Heart left ventricle (tissue), 16 donors: ENCODE data around the gene CLSTN2. TPM values are rescaled to one million over a fixed set of nuclear protein-coding genes. Genes with fewer than 3 reads are reported as not detected.

ENCODE experiments used
- ATAC-seq, 4 donors: fragments of 200-7000 bp; cut with Tn5 transposase; one replicate each; pipeline ENCODE4 v1.9.1; 2020 to 2022; ENCODE audit warnings: moderate library complexity in 4 of 4, mild to moderate bottlenecking in 3 of 4, moderate number of reproducible peaks in 1 of 4
- DNase-seq, 5 donors: peaks; one replicate each; pipeline ENCODE4 v3.0.0-alpha.2; 2020
- H3K27ac ChIP-seq, 12 donors: fragments of 200-600 bp; sonication (generic) in 4 of 12; one replicate each; pipeline versions ENCODE4 v1.5.0 to v1.8.0; 2016 to 2022; ENCODE audit warnings: mild to moderate bottlenecking in 2 of 12
- H3K27me3 ChIP-seq, 9 donors: fragments of 200-600 bp; sonication (generic) in 2 of 9; one replicate each; pipeline versions ENCODE4 v1.5.1 to v1.8.0; 2016 to 2022; ENCODE audit warnings: mild to moderate bottlenecking in 3 of 9
- H3K36me3 ChIP-seq, 9 donors: fragments of 200-600 bp; sonication (generic) in 2 of 9; one replicate each; pipeline versions ENCODE4 v1.5.0 to v1.8.0; 2018 to 2022; ENCODE audit warnings: mild to moderate bottlenecking in 2 of 9
- H3K4me1 ChIP-seq, 12 donors: fragments of 200-600 bp; sonication (generic) in 4 of 12; one replicate each; pipeline versions ENCODE4 v1.5.0 to v1.8.0; 2016 to 2022; ENCODE audit warnings: mild to moderate bottlenecking in 3 of 12
- H3K4me3 ChIP-seq, 12 donors: fragments of 200-600 bp; sonication (generic) in 4 of 12; one replicate each; pipeline versions ENCODE4 v1.5.0 to v1.8.0; 2017 to 2022; ENCODE audit warnings: mild to moderate bottlenecking in 9 of 12, moderate library complexity in 4 of 12
- H3K9me3 ChIP-seq, 12 donors: fragments of 200-600 bp; sonication (generic) in 4 of 12; one replicate each; pipeline versions ENCODE4 v1.5.0 to v1.8.0; 2016 to 2022; ENCODE audit warnings: mild to moderate bottlenecking in 1 of 12
- POLR2A ChIP-seq, 2 donors: fragments of 450-650 bp; IDR thresholded peaks; one replicate each; pipeline ENCODE4 v1.6.1; 2017; ENCODE audit warnings: antibody characterized with exemption in 2 of 2, mild to moderate bottlenecking in 2 of 2, moderate library complexity in 2 of 2
- WGBS, 4 donors: extraction: QIAGEN DNeasy Blood & Tissue Kit in 2 of 4; methylation state at CpG; one replicate each; pipeline versions ENCODE4 v1.1.5 to v1.1.7; 2013 to 2018; 5-methylcytosine and 5-hydroxymethylcytosine counted together
- intact Hi-C, 10 donors: fragments of 100-400 bp; cut with DNase I; formaldehyde crosslinking; loops; one replicate each; pipeline versions ENCODE4 v1.11.1 to v1.14.2; 2022
- polyA plus RNA-seq, 2 donors: library from polyadenylated mRNA; stranded (reverse); fragments of 200-250 nt; gene quantifications; one replicate each; pipeline ENCODE4 v1.2.3, GENCODE V29; 2013
- total RNA-seq, 9 donors: library from RNA; depleted of rRNA in 2 of 9; stranded (reverse); fragments of >200 nt in 2 of 9; fragmentation: NEBNext Ultra II Directional in 3 of 9; extraction: Animal tissue kit (Norgen Biotek cat#: 25700) in 3 of 9; gene quantifications; one replicate each; pipeline versions ENCODE4 v1.1.0 to v1.2.4, GENCODE V29; 2016 to 2023
- TF ChIP-seq, protein P1 (sequence below), 12 donors: fragments of 200-600 bp; sonication (generic) in 4 of 12; IDR thresholded peaks; one replicate each; pipeline versions ENCODE4 v1.5.0 to v1.8.0; 2018 to 2022; ENCODE audit warnings: antibody characterized with exemption in 12 of 12, mild to moderate bottlenecking in 5 of 12
- donor health status: ischemic (EF 13 %, LVEDD 7.1; RV severe dilation, severe dysfunction).
- donor health status: healthy with polysubstance abuse.
- donor health status: DM: no; HTN: yes; CAD: no.
- donor health status: DM: no; HTN: no; CAD: no.
- donor health status: ischemic (EF 25% LVEDD 6.9; RV normal size, moderate dysfunction).
- donor health status: ischemic (EF 25% LVEDD 5.7; RV mildly dilated, moderate dysfunction).
- donor health status: healthy.
- donor health status: DM: yes; HTN: yes; CAD: no.
- donor health status: ischemic (EF 35%, LVEDD 5.7; RV mildly dilated, moderate dysfunction).
- donor health status: nonischemic (EF 11% LVEDD 7.7; RV severe dilation, severe dysfunction).
- donor health status: DM: yes; HTN: yes; CAD: no.
- donor health status: PGD.
- donor health status: ischemic (EF 29% LVEDD 5.4; RV normal size, mild dysfunction).
- donor health status: nonischemic (EF 23%, LVEDD 6.1; RV moderate dilation, normal function).

The CLSTN2 gene
- total and polyA plus RNA-seq, 11 donors: 0.69 to 7.6 (median 3.9) TPM

DNA sequence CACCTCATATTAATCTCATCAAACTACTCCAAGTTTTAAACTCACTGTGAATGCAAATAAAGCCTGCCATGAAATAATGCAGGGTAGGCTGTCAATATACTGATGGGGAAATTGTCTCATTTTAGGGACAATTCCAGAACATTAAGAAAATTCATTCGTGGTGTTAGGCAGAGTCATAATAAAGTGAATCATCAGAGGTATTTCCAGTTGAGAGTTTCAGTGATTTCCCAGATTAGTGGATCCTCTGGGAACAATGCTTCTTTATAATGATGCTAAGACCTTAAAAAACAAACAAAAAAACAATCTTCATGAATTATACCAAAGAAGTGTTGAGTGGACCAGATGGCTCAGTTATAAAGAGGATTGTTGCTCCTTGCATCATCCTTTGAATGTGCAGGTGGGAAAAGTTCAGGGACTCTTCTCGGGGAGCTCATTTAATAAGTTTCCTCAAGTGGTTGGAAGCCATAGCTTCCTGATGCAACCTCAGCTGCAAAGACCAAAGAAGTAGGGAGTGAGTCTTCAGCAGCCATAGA lies 381.9 kb downstream of the CLSTN2 start:
- intact Hi-C loops: no loop called here
- no peak for DNase-seq

DNA sequence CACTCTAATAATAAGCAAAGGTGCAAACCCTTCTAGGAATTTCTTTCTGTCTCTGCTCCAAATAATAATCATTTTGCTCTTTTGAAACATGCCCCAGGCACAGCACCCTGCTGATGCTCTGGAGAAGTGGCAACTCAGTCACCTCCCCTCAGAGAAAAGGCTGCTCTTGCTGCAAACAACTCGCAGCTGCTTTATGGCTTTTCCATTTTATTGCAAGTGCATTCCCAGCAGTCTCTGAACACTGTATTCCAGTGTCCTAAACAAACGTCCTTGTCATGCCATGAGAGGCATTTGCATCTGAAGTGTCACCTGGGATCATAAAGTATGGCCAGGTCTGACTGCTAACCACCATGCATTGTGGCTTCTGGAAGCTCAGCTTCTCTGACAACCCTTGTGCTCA lies 384.8 kb downstream of the CLSTN2 start:
- 49 to 59% (median 53%) methylated on average over 2 of the region's 2 CpGs for WGBS, 4 donors
- Histone ChIP-seq H3K27me3 (peaks cover 0 to 4% (median 0%) of the 10 kb centered on the region in 9 donors), H3K4me3 (no peak overlapping the region), H3K4me1 (no peaks in the 10 kb centered on the region), H3K36me3 (no peaks in the 10 kb centered on the region), H3K9me3 (no peaks in the 10 kb centered on the region), H3K27ac (no peak overlapping the region)
- intact Hi-C loops: loop anchor here in 1 of 10 donors (10.0 kb wide), 1 partner anchor 65 kb away; no protein-coding TSS in a partner anchor
- no peak for DNase-seq
- ATAC-seq: no peak
- TF ChIP-seq, protein P1, sequence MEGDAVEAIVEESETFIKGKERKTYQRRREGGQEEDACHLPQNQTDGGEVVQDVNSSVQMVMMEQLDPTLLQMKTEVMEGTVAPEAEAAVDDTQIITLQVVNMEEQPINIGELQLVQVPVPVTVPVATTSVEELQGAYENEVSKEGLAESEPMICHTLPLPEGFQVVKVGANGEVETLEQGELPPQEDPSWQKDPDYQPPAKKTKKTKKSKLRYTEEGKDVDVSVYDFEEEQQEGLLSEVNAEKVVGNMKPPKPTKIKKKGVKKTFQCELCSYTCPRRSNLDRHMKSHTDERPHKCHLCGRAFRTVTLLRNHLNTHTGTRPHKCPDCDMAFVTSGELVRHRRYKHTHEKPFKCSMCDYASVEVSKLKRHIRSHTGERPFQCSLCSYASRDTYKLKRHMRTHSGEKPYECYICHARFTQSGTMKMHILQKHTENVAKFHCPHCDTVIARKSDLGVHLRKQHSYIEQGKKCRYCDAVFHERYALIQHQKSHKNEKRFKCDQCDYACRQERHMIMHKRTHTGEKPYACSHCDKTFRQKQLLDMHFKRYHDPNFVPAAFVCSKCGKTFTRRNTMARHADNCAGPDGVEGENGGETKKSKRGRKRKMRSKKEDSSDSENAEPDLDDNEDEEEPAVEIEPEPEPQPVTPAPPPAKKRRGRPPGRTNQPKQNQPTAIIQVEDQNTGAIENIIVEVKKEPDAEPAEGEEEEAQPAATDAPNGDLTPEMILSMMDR (IDR thresholded peaks at IDR 0.05): no peak
- no peak for TF ChIP-seq POLR2A (IDR thresholded peaks at IDR 0.05)

More for the DNA sequence above, 381.9 kb downstream of the CLSTN2 start:
- Histone ChIP-seq H3K4me1 (no peaks in the 10 kb centered on the region), H3K9me3 (no peaks in the 10 kb centered on the region), H3K36me3 (no peaks in the 10 kb centered on the region), H3K4me3 (no peak overlapping the region), H3K27me3 (peaks cover 0 to 4% (median 0%) of the 10 kb centered on the region in 9 donors), H3K27ac (no peak overlapping the region)
- TF ChIP-seq POLR2A (IDR thresholded peaks at IDR 0.05): no peak
- TF ChIP-seq, protein P1 (IDR thresholded peaks at IDR 0.05): no peak
- no peak for ATAC-seq
- 70 to 82% (median 73%) methylated on average over 2 of the region's 2 CpGs for WGBS, 4 donors

DNA sequence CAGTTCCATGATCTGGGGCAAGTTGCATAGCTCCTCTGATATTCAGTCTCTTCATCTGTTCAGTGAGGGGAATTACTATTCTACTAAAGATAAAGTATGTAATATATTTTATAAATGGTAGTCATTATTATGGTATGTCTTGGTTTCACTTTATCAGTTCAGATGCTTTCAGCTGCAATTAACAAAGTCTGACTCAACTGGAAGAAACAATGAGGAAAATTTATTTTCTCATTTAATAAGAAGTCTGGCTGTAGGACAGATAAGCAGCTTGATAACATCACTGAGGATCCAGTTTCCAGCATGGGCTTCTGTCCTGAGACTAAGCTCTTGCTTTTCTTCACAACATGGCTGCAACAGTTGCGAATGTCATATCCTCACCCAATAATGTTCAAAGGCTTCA lies 388.6 kb downstream of the CLSTN2 start:
- Histone ChIP-seq H3K27me3 (peaks cover 0 to 4% (median 0%) of the 10 kb centered on the region in 9 donors), H3K27ac (no peak overlapping the region), H3K4me1 (no peaks in the 10 kb centered on the region), H3K9me3 (no peaks in the 10 kb centered on the region), H3K4me3 (no peak overlapping the region), H3K36me3 (no peaks in the 10 kb centered on the region)
- ATAC-seq (no peak), DNase-seq (no peak)
- 91 to 97% (median 94%) methylated on average over 1 of the region's 1 CpG for WGBS, 4 donors
- TF ChIP-seq POLR2A (IDR thresholded peaks at IDR 0.05): no peak
- TF ChIP-seq, protein P1 (IDR thresholded peaks at IDR 0.05): no peak
- intact Hi-C loops: loop anchor here in 1 of 10 donors (10.0 kb wide), 1 partner anchor 61 kb away; no protein-coding TSS in a partner anchor

DNA sequence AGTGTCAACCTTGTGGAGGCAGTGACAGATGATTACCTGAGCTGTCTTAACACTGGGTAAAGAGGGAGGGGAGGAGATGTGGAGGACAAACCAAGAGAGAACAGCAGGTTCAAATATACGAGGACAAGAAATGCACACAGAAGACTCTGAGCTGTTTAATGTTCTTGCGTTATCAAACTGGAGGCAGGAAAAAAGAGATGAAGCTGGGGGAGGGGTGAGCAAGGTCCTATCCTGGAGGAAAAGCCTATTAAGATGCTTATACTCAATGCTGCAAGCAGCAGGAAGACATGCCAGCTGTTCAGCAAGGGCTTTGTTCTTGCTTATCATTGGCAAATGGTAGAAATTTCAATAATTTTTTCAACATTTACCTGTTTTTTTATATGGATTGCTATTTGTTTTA lies 397.1 kb downstream of the CLSTN2 start:
- ATAC-seq (no peak), DNase-seq (no peak)
- H3K4me3 ChIP-seq: no peak overlapping the region
- intact Hi-C loops: no loop called here
- no peaks in the 10 kb centered on the region for H3K9me3 ChIP-seq
- H3K27me3 ChIP-seq: no peaks in the 10 kb centered on the region
- no peak overlapping the region for H3K27ac ChIP-seq
- WGBS, 4 donors: 27 to 44% (median 35%) methylated on average over 2 of the region's 2 CpGs
- TF ChIP-seq POLR2A (IDR thresholded peaks at IDR 0.05): no peak
- TF ChIP-seq, protein P1 (IDR thresholded peaks at IDR 0.05): no peak
- H3K36me3 ChIP-seq: no peaks in the 10 kb centered on the region
- H3K4me1 ChIP-seq: no peaks in the 10 kb centered on the region
